ENCODE data around the gene LIPC.

GRCh38 chr15:58565619-58566018 is 133.8 kb downstream of the LIPC start:
- TF ChIP-seq CTCF (conservative IDR thresholded peaks at IDR 0.05; ENCODE audit: low read depth in 2 of 2) (no peak), POLR2AphosphoS5 (IDR thresholded peaks at IDR 0.05; ENCODE audit: low read depth) (no peak), REST (IDR thresholded peaks at IDR 0.05; ENCODE audit: unreplicated experiment) (no peak), JUNB (IDR thresholded peaks at IDR 0.05; ENCODE audit: unreplicated experiment) (no peak), CREB1 (CRISPR knock-in tag; IDR thresholded peaks at IDR 0.05; ENCODE audit: low read depth) (no peak), ETS1 (IDR thresholded peaks at IDR 0.05) (no peak), EZH2 (IDR thresholded peaks at IDR 0.05; ENCODE audit: low read depth, unreplicated experiment) (no peak), EZH2phosphoT487 (IDR thresholded peaks at IDR 0.05; ENCODE audit: unreplicated experiment) (no peak), NANOG (IDR thresholded peaks at IDR 0.05; ENCODE audit: borderline replicate concordance) (no peak), ZNF114 (CRISPR knock-in tag; IDR thresholded peaks at IDR 0.05) (no peak), STAT1 (IDR thresholded peaks at IDR 0.05; ENCODE audit: unreplicated experiment) (no peak)
